GM18519 (cell line): ENCODE measurements around the gene IGSF22.

Source experiments
- ATAC-seq: cut with Tn5 transposase; IDR thresholded peaks from one replicate; pipeline ENCODE4 v1.9.1; 2021; ENCODE audit warnings: mild to moderate bottlenecking, moderate library complexity; ENCODE audit not compliant: unreplicated experiment, low FRiP score

Gene IGSF22

GRCh38 chr11:18726040-18726439 is at the start of gene IGSF22:
Gene IGSF22, minus strand, starts transcription at chr11:18726188. Its CDS starts 1,952 bp downstream, at chr11:18724236.
- no peak for ATAC-seq

GRCh38 chr11:18774801-18775200 is 48.8 kb upstream of the IGSF22 start:
- no peak for ATAC-seq

GRCh38 chr11:18773681-18774080 is 47.7 kb upstream of the IGSF22 start:
- no peak for ATAC-seq

DNA sequence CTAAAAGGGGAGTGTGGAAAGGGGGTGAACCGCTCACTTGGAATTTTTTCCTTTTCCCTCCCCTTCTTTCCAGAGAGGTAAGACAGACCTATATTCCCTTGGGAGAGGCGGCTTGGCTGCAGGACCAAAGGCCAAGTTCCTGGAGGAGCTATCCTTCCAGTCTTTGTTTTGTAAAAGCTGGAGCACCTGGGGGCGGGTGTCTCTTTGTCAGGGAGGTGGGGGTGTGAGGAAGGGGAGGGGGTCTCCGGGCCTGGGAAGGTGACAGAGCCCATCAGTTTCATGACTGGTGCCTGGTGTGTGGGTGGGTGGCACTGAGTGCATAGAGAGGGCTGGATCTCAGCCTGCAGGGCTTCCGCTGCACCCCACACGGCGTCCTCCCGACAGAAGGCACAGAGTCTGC is 47.1 kb upstream of the IGSF22 start:
- ATAC-seq, result no peak

- no peak for ATAC-seq
Observed at GRCh38 chr11:18772211-18772610, 46.2 kb upstream of the IGSF22 start.

DNA sequence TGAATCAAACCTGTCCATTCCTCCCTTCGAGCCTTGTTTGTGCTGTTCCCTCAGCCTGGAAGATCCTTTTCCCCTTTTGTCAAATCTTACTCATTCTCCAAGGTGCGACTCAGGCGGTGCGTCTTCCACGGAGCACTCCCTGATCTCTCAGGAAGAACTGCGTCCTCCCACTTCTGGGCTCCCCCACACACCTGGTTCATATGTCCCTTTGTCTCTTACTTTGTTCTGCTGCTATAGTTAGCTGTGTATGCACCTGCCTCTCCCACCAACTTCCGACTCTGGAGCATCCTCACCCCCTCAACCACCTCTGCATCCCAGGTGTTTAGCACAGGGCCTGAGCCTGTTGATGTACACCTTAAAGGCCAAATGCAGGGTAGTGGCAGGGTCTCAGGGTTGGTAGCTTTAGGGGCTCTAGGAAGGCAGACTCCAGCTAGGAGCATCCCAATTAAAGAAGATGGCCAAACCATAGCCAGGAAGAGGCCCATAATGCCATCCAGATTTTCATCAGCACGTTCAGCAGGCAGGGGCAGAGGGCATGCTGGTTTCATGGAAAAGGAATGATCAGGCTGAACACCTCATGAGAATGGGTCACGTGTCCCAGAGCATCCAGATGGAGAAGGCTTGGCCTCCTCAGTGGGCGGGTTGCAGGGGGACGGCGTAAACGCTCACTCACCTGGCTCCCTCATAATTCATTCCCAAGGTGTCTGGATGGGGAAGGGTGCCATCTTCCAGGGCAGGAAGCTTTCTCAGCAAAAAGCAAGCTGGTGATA is 45.5 kb upstream of the IGSF22 start:
- ATAC-seq, result no peak

- no peak for ATAC-seq
Observed at GRCh38 chr11:18770479-18771125, 44.6 kb upstream of the IGSF22 start.

- ATAC-seq, result no peak
Observed at GRCh38 chr11:18769802-18770456, 43.9 kb upstream of the IGSF22 start.

GRCh38 chr11:18768978-18769377 is 43.0 kb upstream of the IGSF22 start:
- ATAC-seq, result no peak

- peak; percentile 93 for ATAC-seq
Observed at GRCh38 chr11:18768472-18768901, 42.5 kb upstream of the IGSF22 start.

- no peak for ATAC-seq
Observed at GRCh38 chr11:18766015-18766414, 40.0 kb upstream of the IGSF22 start.

DNA sequence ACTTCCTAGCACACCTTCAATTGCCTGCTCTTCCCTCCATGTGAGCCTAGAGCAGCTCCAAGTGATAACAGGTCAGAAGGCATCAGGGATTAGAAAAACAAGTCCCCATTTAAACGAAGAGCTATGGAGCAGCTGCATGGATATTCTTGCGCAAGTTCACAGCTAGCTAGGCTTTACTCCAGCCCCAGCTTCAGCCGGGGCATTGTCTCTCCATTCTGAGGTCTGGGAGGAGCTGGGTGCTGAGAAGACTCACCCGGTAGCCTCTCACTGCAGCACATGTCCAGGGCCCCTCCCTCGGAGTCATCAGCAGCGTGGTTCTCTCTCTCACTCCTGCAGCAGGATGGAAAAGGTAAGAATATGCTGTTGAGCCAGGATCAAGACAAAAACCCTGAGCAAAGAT is 39.6 kb upstream of the IGSF22 start:
- no peak for ATAC-seq

DNA sequence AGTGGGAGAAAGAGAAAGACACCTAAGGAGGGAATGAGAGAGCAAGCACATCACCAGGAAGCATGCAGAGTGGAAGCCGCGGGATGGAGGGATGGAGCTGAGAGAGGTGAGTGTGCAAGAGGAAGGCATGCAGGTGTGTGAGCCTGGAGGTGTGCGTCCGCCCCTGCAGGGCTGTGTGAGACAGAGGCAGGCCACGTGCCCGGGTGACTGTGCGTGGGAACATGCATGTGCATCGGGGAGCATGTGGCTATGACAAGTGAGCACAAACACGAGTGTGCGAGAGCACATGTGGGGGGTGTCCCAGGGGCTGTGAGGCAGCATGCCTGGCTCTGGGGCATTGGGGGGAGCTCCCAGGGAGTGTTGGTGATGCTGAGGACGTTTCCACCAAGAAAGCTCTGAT is 35.8 kb upstream of the IGSF22 start:
- no peak for ATAC-seq

- ATAC-seq, result no peak
Observed at GRCh38 chr11:18761144-18761543, 35.2 kb upstream of the IGSF22 start.

DNA sequence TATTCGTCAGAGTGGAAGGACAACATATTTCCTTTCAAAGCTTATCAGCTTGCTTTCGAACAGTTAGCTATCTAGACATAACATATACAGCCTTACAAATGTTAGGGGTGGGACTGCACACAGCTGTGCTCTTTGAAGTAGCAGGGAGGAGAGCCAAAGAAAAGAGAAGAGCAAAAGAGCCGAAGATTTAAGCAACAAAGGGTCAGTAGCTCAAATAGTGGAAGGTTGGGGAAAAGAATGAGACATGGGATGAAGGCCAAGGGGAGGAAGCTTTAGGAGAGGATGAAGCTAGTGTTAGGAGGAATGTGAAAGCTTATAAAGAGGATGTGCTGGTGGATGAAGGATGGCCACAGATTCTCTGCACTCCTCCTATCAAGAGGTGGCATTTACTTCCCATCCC is 31.8 kb upstream of the IGSF22 start:
- ATAC-seq, result no peak

- ATAC-seq, result no peak
Observed at GRCh38 chr11:18756889-18757288, 30.9 kb upstream of the IGSF22 start.

- ATAC-seq, result no peak
Observed at GRCh38 chr11:18754308-18754707, 28.3 kb upstream of the IGSF22 start.

DNA sequence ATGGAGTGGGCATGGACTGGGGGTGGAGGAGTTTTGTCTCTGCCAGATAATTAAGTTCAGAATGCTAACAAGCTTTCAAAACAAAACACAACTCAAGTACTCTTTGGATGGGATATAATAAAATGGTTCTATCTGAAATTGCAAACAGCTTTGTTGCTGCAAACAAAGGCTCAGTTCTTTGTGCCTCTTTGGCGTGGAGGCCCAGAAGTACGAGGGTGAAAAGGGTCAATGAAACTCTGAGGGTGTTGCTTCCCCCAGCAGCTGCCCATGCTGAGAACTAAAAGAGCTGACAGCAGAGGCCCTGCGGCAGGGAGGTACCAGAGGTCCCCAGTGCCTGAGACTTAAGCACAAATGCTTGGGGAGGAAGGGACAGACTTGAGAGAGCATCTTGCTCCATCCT is 26.5 kb upstream of the IGSF22 start:
- no peak for ATAC-seq

GRCh38 chr11:18750944-18751343 is 25.0 kb upstream of the IGSF22 start:
- no peak for ATAC-seq

GRCh38 chr11:18749681-18750319 is 23.8 kb upstream of the IGSF22 start:
- ATAC-seq, result no peak

- no peak for ATAC-seq
Observed at GRCh38 chr11:18748766-18749365, 22.9 kb upstream of the IGSF22 start.
